Measurements from ENCODE around the gene PRRT4. TPM values are rescaled to one million over a fixed set of nuclear protein-coding genes. Genes with fewer than 3 reads are reported as not detected.

The PRRT4 gene
- total and polyA plus RNA-seq, 2 of the 13 experiments (the other 11 are each of a cell fraction or from before 2014, with no cell fraction given): not detected

DNA sequence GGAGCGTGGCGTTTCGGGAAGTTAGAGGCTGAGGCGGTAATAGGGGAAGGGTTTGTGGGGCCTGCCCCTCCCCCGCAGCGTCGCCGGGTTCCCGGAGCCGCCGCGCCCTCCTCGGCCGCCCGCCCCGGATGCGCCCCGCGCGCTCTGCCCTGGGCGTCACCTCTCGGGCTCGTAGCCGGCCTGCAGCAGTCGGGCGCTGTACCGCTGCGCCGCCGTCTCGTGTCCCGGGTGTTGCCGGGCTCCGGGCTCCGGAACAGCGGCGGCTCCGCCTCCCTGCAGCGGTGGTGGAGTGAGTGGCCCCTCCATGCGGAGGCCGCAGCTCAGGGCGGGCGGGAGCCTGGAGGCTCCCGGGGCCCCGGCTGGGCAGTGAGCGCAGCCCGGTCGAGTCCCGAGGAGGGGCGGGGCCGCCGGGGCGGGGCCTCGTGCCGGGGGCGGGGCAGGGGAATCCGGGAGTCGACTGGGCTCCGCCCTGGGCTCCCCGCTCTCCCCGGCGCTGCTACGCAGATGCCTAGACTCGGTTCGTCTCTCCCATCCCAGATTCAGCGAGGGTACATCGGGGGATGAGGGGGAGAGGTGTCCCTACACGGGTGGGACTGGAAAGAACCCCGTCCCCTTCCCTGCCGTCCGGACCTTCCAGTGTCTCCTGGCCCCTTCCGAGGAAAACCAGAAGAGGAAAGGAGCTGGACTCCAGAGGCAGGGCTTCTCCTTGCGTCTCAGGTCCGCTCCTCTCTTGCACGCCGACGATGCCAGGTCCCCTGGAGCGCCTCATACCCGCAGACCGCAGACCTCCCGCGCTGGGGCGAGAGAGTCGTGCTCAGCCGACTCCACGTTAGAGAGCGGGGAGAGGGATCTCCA, 48.3 kb upstream of the PRRT4 start, which contains the start of gene IMPDH1 (continued):
- TF ChIP-seq MBNL3 (CRISPR knock-in tag; conservative IDR thresholded peaks at IDR 0.05) (no peak), ZNF501 (CRISPR knock-in tag; IDR thresholded peaks at IDR 0.05) (no peak), ZNF180 (CRISPR knock-in tag; IDR thresholded peaks at IDR 0.05; ENCODE audit: borderline replicate concordance, low read depth) (no peak), PHF8 (CRISPR knock-in tag; IDR thresholded peaks at IDR 0.05) (peak; percentile 77), CENPT (CRISPR knock-in tag; IDR thresholded peaks at IDR 0.05; ENCODE audit: low read depth) (no peak), SNAI1 (CRISPR knock-in tag; IDR thresholded peaks at IDR 0.05; ENCODE audit: borderline replicate concordance) (no peak), ZNF124 (CRISPR knock-in tag; IDR thresholded peaks at IDR 0.05) (no peak), CBX5 (CRISPR knock-in tag; IDR thresholded peaks at IDR 0.05; ENCODE audit: borderline replicate concordance) (no peak), MIER3 (CRISPR knock-in tag; IDR thresholded peaks at IDR 0.05; ENCODE audit: borderline replicate concordance) (no peak), ZSCAN12 (CRISPR knock-in tag; IDR thresholded peaks at IDR 0.05) (no peak), TSC22D2 (CRISPR knock-in tag; IDR thresholded peaks at IDR 0.05; ENCODE audit: borderline replicate concordance) (no peak), SNRNP70 (IDR thresholded peaks at IDR 0.05; ENCODE audit: low read depth, low read length) (no peak), ZNF260 (CRISPR knock-in tag; IDR thresholded peaks at IDR 0.05; ENCODE audit: borderline replicate concordance, low read depth) (no peak), ZKSCAN5 (CRISPR knock-in tag; IDR thresholded peaks at IDR 0.05) (no peak), KAT2B (IDR thresholded peaks at IDR 0.05; ENCODE audit: borderline replicate concordance, low read depth, low read length) (no peak), ZKSCAN1 (IDR thresholded peaks at IDR 0.05; ENCODE audit: low read length) (no peak), MTF2 (CRISPR knock-in tag; IDR thresholded peaks at IDR 0.05; ENCODE audit: borderline replicate concordance) (no peak; the same call in 1 of the 2 replicates)
- TF ChIP-seq, protein P1, sequence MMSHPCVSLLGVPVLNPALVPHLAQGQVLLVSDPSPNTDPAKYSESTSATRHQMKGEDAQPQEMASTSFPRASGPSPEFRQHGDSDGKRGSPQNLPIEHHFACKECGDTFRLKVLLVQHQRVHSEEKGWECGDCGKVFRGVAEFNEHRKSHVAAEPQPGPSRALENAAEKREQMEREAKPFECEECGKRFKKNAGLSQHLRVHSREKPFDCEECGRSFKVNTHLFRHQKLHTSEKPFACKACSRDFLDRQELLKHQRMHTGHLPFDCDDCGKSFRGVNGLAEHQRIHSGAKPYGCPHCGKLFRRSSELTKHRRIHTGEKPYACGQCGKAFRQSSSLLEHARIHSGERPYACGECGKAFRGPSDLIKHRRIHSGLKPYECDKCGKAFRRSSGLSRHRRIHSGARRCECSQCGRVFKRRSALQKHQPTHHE (CRISPR knock-in tag; IDR thresholded peaks at IDR 0.05; ENCODE audit: borderline replicate concordance): peak; percentile 44; the same call in 1 of the 2 replicates
- TF ChIP-seq, protein P2, sequence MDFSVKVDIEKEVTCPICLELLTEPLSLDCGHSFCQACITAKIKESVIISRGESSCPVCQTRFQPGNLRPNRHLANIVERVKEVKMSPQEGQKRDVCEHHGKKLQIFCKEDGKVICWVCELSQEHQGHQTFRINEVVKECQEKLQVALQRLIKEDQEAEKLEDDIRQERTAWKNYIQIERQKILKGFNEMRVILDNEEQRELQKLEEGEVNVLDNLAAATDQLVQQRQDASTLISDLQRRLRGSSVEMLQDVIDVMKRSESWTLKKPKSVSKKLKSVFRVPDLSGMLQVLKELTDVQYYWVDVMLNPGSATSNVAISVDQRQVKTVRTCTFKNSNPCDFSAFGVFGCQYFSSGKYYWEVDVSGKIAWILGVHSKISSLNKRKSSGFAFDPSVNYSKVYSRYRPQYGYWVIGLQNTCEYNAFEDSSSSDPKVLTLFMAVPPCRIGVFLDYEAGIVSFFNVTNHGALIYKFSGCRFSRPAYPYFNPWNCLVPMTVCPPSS (IDR thresholded peaks at IDR 0.05): no peak
- TF ChIP-seq, protein P3, sequence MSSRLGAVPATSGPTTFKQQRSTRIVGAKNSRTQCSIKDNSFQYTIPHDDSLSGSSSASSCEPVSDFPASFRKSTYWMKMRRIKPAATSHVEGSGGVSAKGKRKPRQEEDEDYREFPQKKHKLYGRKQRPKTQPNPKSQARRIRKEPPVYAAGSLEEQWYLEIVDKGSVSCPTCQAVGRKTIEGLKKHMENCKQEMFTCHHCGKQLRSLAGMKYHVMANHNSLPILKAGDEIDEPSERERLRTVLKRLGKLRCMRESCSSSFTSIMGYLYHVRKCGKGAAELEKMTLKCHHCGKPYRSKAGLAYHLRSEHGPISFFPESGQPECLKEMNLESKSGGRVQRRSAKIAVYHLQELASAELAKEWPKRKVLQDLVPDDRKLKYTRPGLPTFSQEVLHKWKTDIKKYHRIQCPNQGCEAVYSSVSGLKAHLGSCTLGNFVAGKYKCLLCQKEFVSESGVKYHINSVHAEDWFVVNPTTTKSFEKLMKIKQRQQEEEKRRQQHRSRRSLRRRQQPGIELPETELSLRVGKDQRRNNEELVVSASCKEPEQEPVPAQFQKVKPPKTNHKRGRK (CRISPR knock-in tag; IDR thresholded peaks at IDR 0.05): no peak
- TF ChIP-seq, protein P4, sequence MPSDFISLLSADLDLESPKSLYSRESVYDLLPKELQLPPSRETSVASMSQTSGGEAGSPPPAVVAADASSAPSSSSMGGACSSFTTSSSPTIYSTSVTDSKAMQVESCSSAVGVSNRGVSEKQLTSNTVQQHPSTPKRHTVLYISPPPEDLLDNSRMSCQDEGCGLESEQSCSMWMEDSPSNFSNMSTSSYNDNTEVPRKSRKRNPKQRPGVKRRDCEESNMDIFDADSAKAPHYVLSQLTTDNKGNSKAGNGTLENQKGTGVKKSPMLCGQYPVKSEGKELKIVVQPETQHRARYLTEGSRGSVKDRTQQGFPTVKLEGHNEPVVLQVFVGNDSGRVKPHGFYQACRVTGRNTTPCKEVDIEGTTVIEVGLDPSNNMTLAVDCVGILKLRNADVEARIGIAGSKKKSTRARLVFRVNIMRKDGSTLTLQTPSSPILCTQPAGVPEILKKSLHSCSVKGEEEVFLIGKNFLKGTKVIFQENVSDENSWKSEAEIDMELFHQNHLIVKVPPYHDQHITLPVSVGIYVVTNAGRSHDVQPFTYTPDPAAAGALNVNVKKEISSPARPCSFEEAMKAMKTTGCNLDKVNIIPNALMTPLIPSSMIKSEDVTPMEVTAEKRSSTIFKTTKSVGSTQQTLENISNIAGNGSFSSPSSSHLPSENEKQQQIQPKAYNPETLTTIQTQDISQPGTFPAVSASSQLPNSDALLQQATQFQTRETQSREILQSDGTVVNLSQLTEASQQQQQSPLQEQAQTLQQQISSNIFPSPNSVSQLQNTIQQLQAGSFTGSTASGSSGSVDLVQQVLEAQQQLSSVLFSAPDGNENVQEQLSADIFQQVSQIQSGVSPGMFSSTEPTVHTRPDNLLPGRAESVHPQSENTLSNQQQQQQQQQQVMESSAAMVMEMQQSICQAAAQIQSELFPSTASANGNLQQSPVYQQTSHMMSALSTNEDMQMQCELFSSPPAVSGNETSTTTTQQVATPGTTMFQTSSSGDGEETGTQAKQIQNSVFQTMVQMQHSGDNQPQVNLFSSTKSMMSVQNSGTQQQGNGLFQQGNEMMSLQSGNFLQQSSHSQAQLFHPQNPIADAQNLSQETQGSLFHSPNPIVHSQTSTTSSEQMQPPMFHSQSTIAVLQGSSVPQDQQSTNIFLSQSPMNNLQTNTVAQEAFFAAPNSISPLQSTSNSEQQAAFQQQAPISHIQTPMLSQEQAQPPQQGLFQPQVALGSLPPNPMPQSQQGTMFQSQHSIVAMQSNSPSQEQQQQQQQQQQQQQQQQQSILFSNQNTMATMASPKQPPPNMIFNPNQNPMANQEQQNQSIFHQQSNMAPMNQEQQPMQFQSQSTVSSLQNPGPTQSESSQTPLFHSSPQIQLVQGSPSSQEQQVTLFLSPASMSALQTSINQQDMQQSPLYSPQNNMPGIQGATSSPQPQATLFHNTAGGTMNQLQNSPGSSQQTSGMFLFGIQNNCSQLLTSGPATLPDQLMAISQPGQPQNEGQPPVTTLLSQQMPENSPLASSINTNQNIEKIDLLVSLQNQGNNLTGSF (CRISPR knock-in tag; IDR thresholded peaks at IDR 0.05): no peak

Data from HepG2 (cell line).